Keratinocyte (primary cell): ENCODE results near the gene H1-8.

ENCODE experiments used
- CTCF ChIP-seq, 3 experiments: IDR thresholded peaks in 1 of 3; conservative IDR thresholded peaks in 1 of 3; optimal IDR thresholded peaks in 1 of 3; 2 replicates in 2 of 3; 3 replicates in 1 of 3; pipeline versions ENCODE3 to v1.5.1; 2011; ENCODE audit warnings: low read length in 3 of 3, mild to moderate bottlenecking in 3 of 3, moderate library complexity in 2 of 3, control low read depth in 1 of 3, inconsistent platforms in 1 of 3; ENCODE audit not compliant: insufficient read depth in 2 of 3; ENCODE audit errors: extremely low read depth in 1 of 3
- EZH2 ChIP-seq: IDR thresholded peaks from one replicate; pipeline ENCODE4 v1.6.1; 2012; ENCODE audit warnings: inconsistent platforms, mild to moderate bottlenecking, low read length, moderate library complexity

GRCh38 chr3:129563332-129563731 is 20.4 kb downstream of the H1-8 start:
- TF ChIP-seq CTCF (optimal IDR thresholded peaks at IDR 0.05 in 1 of 3, IDR thresholded peaks at IDR 0.05 in 1 of 3, conservative IDR thresholded peaks at IDR 0.05 in 1 of 3; ENCODE audit: extremely low read depth in 1 of 3, insufficient read depth in 2 of 3, low read length in 3 of 3) (no peak), EZH2 (no peak)
